ENCODE data around the gene PLA2G6.

Gene PLA2G6

DNA sequence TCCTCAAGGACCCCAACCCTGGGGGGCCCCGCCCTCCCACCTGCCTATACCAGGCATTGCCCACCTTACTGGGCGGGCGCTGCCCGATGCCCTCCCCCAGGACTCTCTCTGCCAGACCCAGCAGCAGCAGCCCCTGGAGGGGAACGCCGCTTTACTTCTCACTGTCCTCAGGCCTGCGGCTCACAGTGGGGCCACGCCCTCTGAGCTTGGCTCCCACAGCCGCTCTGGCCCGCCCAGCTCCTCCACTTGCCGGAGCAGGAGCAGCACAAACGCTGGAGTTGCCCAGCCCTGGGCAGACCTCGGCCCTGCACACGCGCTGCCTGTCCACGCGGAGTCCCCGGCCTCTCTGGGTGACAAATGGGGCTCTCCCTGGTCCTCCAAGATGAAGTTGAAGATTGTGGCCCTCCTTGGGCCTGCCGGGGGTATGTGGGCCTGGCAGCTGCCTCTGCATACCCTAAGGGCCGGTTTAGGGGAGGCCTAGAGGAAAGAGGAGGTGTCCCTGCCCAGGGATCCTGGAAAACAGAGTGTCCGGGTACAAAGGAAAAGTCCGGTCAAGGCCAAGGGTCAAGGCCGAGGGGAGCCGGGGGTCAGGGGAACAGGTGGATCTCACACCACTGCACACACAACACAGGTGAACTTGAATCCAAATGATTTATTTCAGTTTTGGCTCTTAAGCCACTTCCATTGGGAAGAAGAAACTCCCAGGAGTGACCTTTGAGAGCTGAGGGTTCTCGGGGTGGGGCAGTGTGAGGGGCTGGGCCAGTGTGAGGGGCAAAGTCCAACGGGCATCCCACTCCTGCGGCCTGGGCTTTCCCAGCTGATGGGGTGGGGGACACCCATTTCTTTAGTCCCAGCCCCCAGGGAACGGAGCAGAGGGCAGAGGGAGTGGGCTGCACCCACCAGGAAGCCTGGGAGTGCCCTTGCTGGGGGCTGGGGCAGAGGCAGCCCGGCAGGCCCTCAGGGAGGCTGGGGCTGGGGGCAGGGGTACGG is 70.5 kb downstream of the PLA2G6 start:
- no peak for DNase-seq (ENCODE audit: low spot score)

- no peak for DNase-seq (ENCODE audit: low spot score)
Observed at GRCh38 chr22:38110008-38110862, 71.4 kb downstream of the PLA2G6 start, which contains the start of gene BAIAP2L2. Gene BAIAP2L2, minus strand, starts transcription at chr22:38110684. Its CDS starts 159 bp downstream, at chr22:38110525.

DNA sequence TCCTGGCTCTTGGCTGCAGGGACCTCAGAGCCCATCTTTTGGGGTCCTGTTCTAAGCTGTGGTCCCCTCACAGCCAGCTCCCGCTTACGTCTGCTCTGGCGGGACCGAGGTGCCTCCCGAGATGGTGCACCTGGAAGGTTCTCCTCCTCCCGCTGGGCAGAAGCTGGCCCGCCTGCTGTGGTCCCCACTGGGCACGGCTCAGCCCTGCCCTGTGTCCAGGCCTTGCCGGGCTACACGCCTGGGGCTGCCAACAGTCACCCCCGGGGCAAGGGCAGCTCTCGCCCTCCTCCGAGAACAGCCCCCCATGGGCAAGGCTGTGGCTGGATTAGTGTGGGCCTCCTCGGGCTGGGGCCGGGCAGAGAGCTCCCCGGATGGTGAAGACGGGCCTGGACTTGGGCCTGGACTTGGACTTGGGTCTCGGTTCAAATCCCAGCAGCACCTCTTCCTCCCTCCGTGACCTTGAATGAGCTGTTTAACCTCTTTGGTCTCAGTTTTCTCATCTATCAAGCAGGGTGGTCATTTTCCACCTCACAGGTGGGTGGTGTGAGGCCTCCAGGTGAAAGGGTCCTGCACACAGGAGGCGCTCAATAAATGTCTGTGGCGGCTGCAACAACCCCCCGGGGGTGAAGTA is 72.1 kb downstream of the PLA2G6 start:
- no peak for DNase-seq (ENCODE audit: low spot score)

GRCh38 chr22:38108561-38109319 is 72.9 kb downstream of the PLA2G6 start:
- no peak for DNase-seq (ENCODE audit: low spot score)

DNA sequence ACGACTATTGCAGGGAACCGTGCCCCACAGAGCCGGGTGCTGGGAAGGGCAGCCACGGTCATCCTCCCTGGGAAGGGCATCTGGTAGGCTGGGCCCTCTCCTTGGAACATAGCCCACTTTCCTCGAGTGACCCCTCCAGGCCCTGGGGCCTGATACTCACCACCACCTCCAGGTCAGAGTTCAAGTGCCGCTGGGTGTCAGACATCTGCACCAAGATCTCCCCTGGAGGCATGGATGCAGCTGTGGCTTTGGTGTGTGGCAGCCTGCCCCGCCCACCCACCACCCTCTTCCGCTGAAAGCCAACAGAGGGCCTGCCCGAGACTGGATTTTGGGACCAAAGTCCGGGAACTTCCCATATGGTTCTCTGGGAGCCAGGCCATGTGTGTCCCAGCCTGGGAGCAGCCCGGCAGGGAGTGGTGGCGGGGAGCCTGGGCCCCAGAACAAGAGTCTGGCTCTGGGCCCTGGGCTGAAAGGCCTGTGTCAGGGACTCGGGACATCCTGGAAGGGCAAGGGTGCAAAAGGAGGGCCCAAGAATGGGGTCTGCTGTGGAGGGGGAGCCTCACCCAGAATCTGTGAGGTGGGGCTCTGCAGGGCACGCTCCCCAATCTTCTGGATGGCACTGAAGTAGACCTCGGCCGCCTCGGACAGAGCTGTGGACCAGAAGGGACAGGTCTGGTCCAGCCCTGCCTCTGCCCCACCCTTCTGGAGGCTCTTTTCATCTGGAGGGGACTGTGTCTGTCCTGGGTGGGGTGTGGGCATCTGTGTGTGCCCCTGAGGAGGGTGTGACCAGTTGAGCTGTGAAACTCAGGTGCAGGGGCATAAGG is 73.7 kb downstream of the PLA2G6 start:
- no peak for DNase-seq (ENCODE audit: low spot score)

GRCh38 chr22:38106814-38107578 is 74.6 kb downstream of the PLA2G6 start:
- no peak for DNase-seq (ENCODE audit: low spot score)

DNA sequence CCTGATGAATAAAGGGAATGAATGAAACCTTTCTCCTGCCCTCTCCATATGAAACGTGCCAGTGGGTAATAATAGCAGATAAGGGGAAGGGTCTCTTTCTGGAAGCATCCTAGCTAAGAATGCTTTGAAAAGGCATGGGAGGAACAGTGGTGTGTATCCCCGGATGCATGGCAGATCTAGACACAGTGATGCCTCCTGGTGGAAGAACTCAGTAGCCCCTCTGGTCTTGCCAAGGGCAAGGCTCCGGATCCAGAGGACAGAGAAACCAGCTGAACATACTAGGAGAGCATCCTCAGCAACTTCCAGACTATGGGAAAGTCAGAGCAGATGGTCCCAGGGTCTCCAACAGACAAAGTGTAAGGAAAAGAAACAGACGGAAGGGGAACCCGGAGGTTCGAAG is 77.5 kb downstream of the PLA2G6 start:
- DNase-seq (ENCODE audit: low spot score): no peak

- no peak for DNase-seq (ENCODE audit: low spot score)
Observed at GRCh38 chr22:38103641-38104040, 78.0 kb downstream of the PLA2G6 start.

DNA sequence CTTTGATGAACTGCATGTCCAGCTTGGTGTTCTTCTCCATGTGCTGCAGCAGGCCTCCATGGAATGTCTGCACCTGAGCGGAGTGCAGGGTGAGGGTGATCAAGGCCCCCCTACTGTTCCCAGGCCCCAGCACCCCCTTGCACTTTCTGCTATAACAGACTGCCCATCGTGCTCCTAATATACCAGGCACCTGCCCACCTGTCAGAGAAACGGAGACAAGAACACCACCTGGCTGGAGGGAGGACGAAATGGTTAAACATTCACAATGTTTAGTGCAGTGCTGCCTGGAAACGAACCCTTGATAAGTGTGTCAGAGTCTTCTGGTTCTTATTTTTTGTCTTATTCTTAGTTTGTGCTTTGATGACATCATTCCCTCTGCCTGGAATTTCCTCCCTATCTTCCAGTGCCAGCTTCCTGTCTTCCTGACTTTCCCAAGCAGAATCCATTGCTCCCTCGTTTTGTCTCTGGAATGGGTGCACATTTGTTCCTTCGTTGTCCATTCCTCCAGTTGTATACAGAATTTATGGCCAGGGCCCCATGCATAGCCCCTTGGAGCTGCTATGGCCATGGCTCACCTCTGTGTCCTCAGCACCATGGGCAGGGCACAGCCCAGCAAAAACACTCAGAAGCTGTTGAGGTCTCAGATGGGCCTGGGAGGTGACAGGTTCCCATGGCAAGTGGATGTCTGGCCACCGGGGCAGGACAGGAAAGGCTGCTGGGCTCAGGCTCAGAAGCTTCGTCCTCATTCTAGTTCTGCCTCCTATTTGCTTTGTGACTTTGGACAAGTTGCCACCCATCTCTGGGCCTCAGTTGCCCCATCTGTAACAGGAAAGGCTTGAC is 83.0 kb downstream of the PLA2G6 start:
- DNase-seq (ENCODE audit: low spot score): no peak

GRCh38 chr22:38097557-38098409 is 83.8 kb downstream of the PLA2G6 start:
- DNase-seq (ENCODE audit: low spot score): no peak

GRCh38 chr22:38097058-38097457 is 84.6 kb downstream of the PLA2G6 start:
- no peak for DNase-seq (ENCODE audit: low spot score)

GRCh38 chr22:38089474-38089851 is 92.2 kb downstream of the PLA2G6 start:
- DNase-seq (ENCODE audit: low spot score): no peak

GRCh38 chr22:38088629-38089473 is 92.8 kb downstream of the PLA2G6 start:
- no peak for DNase-seq (ENCODE audit: low spot score)

- DNase-seq (ENCODE audit: low spot score): no peak
Observed at GRCh38 chr22:38087855-38088254, 93.8 kb downstream of the PLA2G6 start.

DNA sequence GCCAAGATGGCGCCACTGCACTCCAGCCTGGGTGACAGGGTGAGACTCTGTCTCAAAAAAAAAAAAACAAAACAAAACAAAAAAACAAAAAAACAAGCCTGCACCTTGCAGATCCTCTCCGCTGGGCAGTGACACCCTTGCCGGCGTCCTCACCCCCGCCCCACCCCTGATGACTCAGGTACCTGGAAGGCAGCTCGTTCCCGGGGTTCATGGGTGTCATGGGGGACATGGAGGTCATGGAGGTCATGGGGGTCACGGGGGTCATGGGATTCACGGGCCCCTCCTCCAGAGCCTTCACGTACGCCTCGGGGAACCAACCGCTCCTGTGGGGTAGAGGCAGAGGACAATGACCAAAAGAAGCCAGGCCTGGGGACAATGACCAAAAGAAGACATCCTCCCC is 94.7 kb downstream of the PLA2G6 start:
- no peak for DNase-seq (ENCODE audit: low spot score)

GRCh38 chr22:38086001-38086845 is 95.4 kb downstream of the PLA2G6 start:
- DNase-seq (ENCODE audit: low spot score): no peak
